K562 (cell line): ENCODE data around the gene KMT2D. TPM values are rescaled to one million over a fixed set of nuclear protein-coding genes. Genes with fewer than 3 reads are reported as not detected.

Experiments used
- ATAC-seq: fragments of 200-7000 bp; cut with Tn5 transposase; 3 replicates; pipeline ENCODE4 v1.9.1; 2020; ENCODE audit warnings: moderate library complexity
- BruUV-seq: library from RNA; stranded (reverse); fragments of 400-500 nt; replicated peaks from 2 replicates; lab custom pipeline; 2021; lab: Mats Ljungman, UMichigan
- CTCF ChIA-PET: fragments of 300-600 bp; formaldehyde crosslinking; extraction: SDS; loops from one replicate; lab custom pipeline; 2021; ENCODE audit warnings: low intra/inter-chr PET ratio; lab: Yijun Ruan, JAX
- POLR2A ChIA-PET: fragments of 300-600, 350-650 bp; sonication (Branson Sonifier 250); formaldehyde crosslinking; extraction: SDS; loops from one replicate; lab custom pipeline; 2021; ENCODE audit warnings: antibody characterized with exemption, inconsistent platforms; lab: Yijun Ruan, JAX
- DNase-seq, 4 experiments: peaks; one replicate each; pipeline versions ENCODE4 v3.0.0 to v3.0.0-alpha.2; 2011 to 2018; ENCODE audit warnings: low spot score in 3 of 4, mixed read lengths in 3 of 4; ENCODE audit errors: extremely low read depth in 1 of 4
- FAIRE-seq: peaks from 2 replicates; lab custom pipeline; 2011; peaks lifted over from hg19 to GRCh38; lab: Jason Lieb, UNC
- H2AFZ ChIP-seq: 2 replicates; pipeline ENCODE4 v1.6.0; 2011; ENCODE audit warnings: low read depth, low read length, control low read depth, inconsistent platforms
- H3K27ac ChIP-seq: fragments of 200-600 bp; 3 replicates; pipeline ENCODE4 v1.8.0; 2011; ENCODE audit warnings: low read depth, mild to moderate bottlenecking, control low read depth, inconsistent platforms, low read length, moderate library complexity, mixed read lengths; ENCODE audit errors: extremely low read depth
- H3K27me3 ChIP-seq, 2 experiments: fragments of 300-600 bp in 1 of 2; 2 replicates in 1 of 2; 3 replicates in 1 of 2; pipeline versions ENCODE4 v1.6.0 to v1.8.0; 2011; ENCODE audit warnings: inconsistent platforms in 2 of 2, low read length in 2 of 2, mild to moderate bottlenecking in 1 of 2, mixed read lengths in 1 of 2, moderate library complexity in 1 of 2; ENCODE audit not compliant: control insufficient read depth in 2 of 2, insufficient read depth in 2 of 2
- H3K36me3 ChIP-seq: fragments of 300-600 bp; 3 replicates; pipeline ENCODE4 v1.8.0; 2011; ENCODE audit warnings: mild to moderate bottlenecking, low read length, inconsistent platforms; ENCODE audit not compliant: control insufficient read depth, insufficient read depth
- H3K4me1 ChIP-seq, 2 experiments: fragments of 200-600 bp in 1 of 2; replicated peaks in 1 of 2; 2 replicates in 1 of 2; 3 replicates in 1 of 2; pipeline versions ENCODE4 v1.5.1 to v1.8.0; 2011; ENCODE audit warnings: inconsistent platforms in 2 of 2, low read length in 2 of 2, mild to moderate bottlenecking in 1 of 2, mixed read lengths in 1 of 2, moderate library complexity in 1 of 2; ENCODE audit not compliant: control insufficient read depth in 2 of 2, insufficient read depth in 2 of 2
- H3K4me2 ChIP-seq: 2 replicates; pipeline ENCODE4 v1.6.1; 2011; ENCODE audit warnings: low read length, control low read depth, inconsistent platforms, mixed read lengths; ENCODE audit not compliant: insufficient read depth
- H3K4me3 ChIP-seq: fragments of 200-600 bp; sonication (generic), shearing (Covaris generic); 2 replicates; pipeline ENCODE4 v1.5.1; 2016; ENCODE audit warnings: control low read depth, inconsistent platforms
- H3K79me2 ChIP-seq: fragments of 200-600 bp; 3 replicates; pipeline ENCODE4 v1.8.0; 2011; ENCODE audit warnings: low read length, inconsistent platforms; ENCODE audit not compliant: control insufficient read depth, insufficient read depth
- H3K9ac ChIP-seq, 2 experiments: 2 replicates each; pipeline versions ENCODE4 v1.6.0 to v1.6.1; 2011; ENCODE audit warnings: low read depth in 2 of 2, low read length in 2 of 2, control low read depth in 1 of 2, inconsistent platforms in 1 of 2, mild to moderate bottlenecking in 1 of 2, mixed read lengths in 1 of 2; ENCODE audit not compliant: insufficient read depth in 1 of 2
- H3K9me1 ChIP-seq: one replicate; pipeline ENCODE4 v1.6.0; 2011; ENCODE audit warnings: inconsistent platforms, mild to moderate bottlenecking, low read length, moderate library complexity; ENCODE audit not compliant: control insufficient read depth, insufficient read depth
- H3K9me3 ChIP-seq: replicated peaks from 2 replicates; pipeline ENCODE4 v1.5.1; 2011; ENCODE audit warnings: low read depth, low read length, inconsistent platforms; ENCODE audit not compliant: control insufficient read depth, insufficient read depth
- H4K20me1 ChIP-seq: replicated peaks from 2 replicates; pipeline ENCODE4 v1.6.1; 2011; ENCODE audit warnings: low read length, inconsistent platforms, mixed read lengths; ENCODE audit not compliant: control insufficient read depth, insufficient read depth
- BACH1 ChIP-seq: fragments of 200-800 bp; sonication (Bioruptor generic); IDR thresholded peaks from 2 replicates; pipeline ENCODE4 v1.6.1; 2016; ENCODE audit warnings: missing genetic modification characterization, missing compliant biosample characterization
- DDX20 ChIP-seq: fragments of 450-650 bp; IDR thresholded peaks from 2 replicates; pipeline ENCODE4 v1.6.1; 2016; ENCODE audit warnings: missing genetic modification characterization, low read depth, mild to moderate bottlenecking, missing compliant biosample characterization, moderate library complexity
- DNMT1 ChIP-seq: fragments of 450-650 bp; IDR thresholded peaks from 2 replicates; pipeline ENCODE4 v1.6.1; 2016; ENCODE audit warnings: antibody characterized with exemption, mild to moderate bottlenecking
- EWSR1 ChIP-seq: fragments of 450-650 bp; IDR thresholded peaks from 2 replicates; pipeline ENCODE4 v1.6.1; 2018; ENCODE audit warnings: borderline replicate concordance, mild to moderate bottlenecking, low read depth, moderate library complexity; ENCODE audit not compliant: partially characterized antibody
- FOXJ3 ChIP-seq: sonication (generic); formaldehyde crosslinking; IDR thresholded peaks from 2 replicates; pipeline ENCODE4 v1.4.0; 2020; ENCODE audit warnings: mild to moderate bottlenecking, missing genetic modification reagents
- GABPB1 ChIP-seq: sonication (generic); formaldehyde crosslinking; IDR thresholded peaks from 2 replicates; pipeline ENCODE4 v1.8.0; 2022; ENCODE audit warnings: mild to moderate bottlenecking, missing genetic modification reagents
- GTF2F1 ChIP-seq: IDR thresholded peaks from 2 replicates; pipeline ENCODE4 v1.6.1; 2011; ENCODE audit warnings: low read depth, low read length, improper control_type of control experiment
- HINFP ChIP-seq: fragments of 450-650 bp; conservative IDR thresholded peaks from 2 replicates; pipeline ENCODE4 v1.6.1; 2016; ENCODE audit warnings: missing genetic modification characterization, low read depth, mild to moderate bottlenecking, control low read depth, missing compliant biosample characterization
- HMGXB4 ChIP-seq: sonication (generic); formaldehyde crosslinking; IDR thresholded peaks from 2 replicates; pipeline ENCODE4 v1.8.1; 2023; ENCODE audit warnings: mild to moderate bottlenecking, missing genetic modification reagents
- NCOA4 ChIP-seq: fragments of 450-650 bp; IDR thresholded peaks from 2 replicates; pipeline ENCODE4 v1.6.1; 2018; ENCODE audit warnings: mild to moderate bottlenecking; ENCODE audit not compliant: partially characterized antibody
- NR1H2 ChIP-seq: sonication (generic); formaldehyde crosslinking; IDR thresholded peaks from 2 replicates; pipeline ENCODE4 v1.4.0; 2020; ENCODE audit warnings: mild to moderate bottlenecking, missing genetic modification reagents
- OTX1 ChIP-seq: fragments of 450-650 bp; formaldehyde crosslinking; IDR thresholded peaks from 2 replicates; pipeline ENCODE4 v1.4.0; 2022; ENCODE audit warnings: mild to moderate bottlenecking
- RBM15 ChIP-seq: fragments of 200-400 bp; formaldehyde crosslinking; IDR thresholded peaks from 2 replicates; pipeline ENCODE4 v1.6.1; 2018; ENCODE audit warnings: mild to moderate bottlenecking, low read length, moderate library complexity; ENCODE audit not compliant: insufficient read depth
- SOX6 ChIP-seq: fragments of 450-650 bp; IDR thresholded peaks from 2 replicates; pipeline ENCODE4 v1.6.1; 2014; ENCODE audit warnings: mild to moderate bottlenecking
- TAF15 ChIP-seq: fragments of 200-400 bp; formaldehyde crosslinking; IDR thresholded peaks from 2 replicates; pipeline ENCODE4 v1.6.1; 2017; ENCODE audit warnings: mild to moderate bottlenecking, low read depth, low read length, moderate library complexity
- ZNF143 ChIP-seq: sonication (generic); formaldehyde crosslinking; IDR thresholded peaks from 2 replicates; pipeline ENCODE4 v1.9.0; 2022; ENCODE audit warnings: mild to moderate bottlenecking, missing genetic modification reagents
- ZNF354B ChIP-seq: fragments of 250-450 bp; sonication (Bioruptor Pico); IDR thresholded peaks from 2 replicates; pipeline ENCODE4 v1.4.0; 2020
- ZNF740 ChIP-seq, 3 experiments: fragments of 200-800 bp in 1 of 3; sonication (Bioruptor generic) in 1 of 3; sonication (generic) in 1 of 3; formaldehyde crosslinking in 1 of 3; IDR thresholded peaks; 2 replicates each; pipeline versions ENCODE4 v1.6.1 to v1.8.0; 2016 to 2022; ENCODE audit warnings: mild to moderate bottlenecking in 2 of 3, missing compliant biosample characterization in 2 of 3, missing genetic modification characterization in 2 of 3, missing genetic modification reagents in 1 of 3
- WGBS: fragments of 100-300 bp; shearing (Covaris generic); methylation state at CpG from one replicate; pipeline ENCODE4 v1.1.6; 2016; ENCODE audit warnings: low coverage, mixed read lengths; ENCODE audit not compliant: insufficient coverage; ENCODE audit errors: missing lambda C conversion rate; 5-methylcytosine and 5-hydroxymethylcytosine counted together
- in situ Hi-C: fragments of 300-500 bp; cut with MboI; formaldehyde crosslinking; loops from 4 replicates; pipeline ENCODE4 v1.15.0; 2018; ENCODE audit warnings: inconsistent platforms, mixed read lengths
- intact Hi-C: fragments of 100-400 bp; cut with micrococcal nuclease; formaldehyde crosslinking; loops from 2 replicates; pipeline ENCODE4 v1.14.2; 2022
- polyA plus RNA-seq, 8 experiments: library from polyadenylated mRNA; depleted of rRNA in 4 of 8; stranded (reverse) in 5 of 8; unstranded in 3 of 8; fragments of >200 nt; fragmentation: Nextera tagmentation in 2 of 8; fragmentation: Illumina TruSeq in 1 of 8; extraction: Ambion mirVana in 2 of 8; extraction: Trizol in 1 of 8; gene quantifications; 2 replicates each; pipeline versions ENCODE4 v1.2.1 to v1.2.3, GENCODE V29; 2011 to 2014; ENCODE audit warnings: inconsistent platforms in 1 of 8, missing spikeins in 1 of 8
- total RNA-seq, 7 experiments: library from RNA; depleted of rRNA in 6 of 7; stranded (reverse); fragments of >200 nt in 6 of 7; fragmentation: Illumina TruSeq in 2 of 7; extraction: Trizol in 2 of 7; gene quantifications; 2 replicates each; pipeline versions ENCODE4 v1.2.1 to v1.2.3, GENCODE V29; 2011 to 2021; ENCODE audit warnings: low replicate concordance in 1 of 7

KMT2D gene
- total and polyA plus RNA-seq, 9 of the 15 experiments (the other 6 are each of a cell fraction or from before 2014, with no cell fraction given) = 0.22 to 93.7 (median 13.7) TPM

- H3K9ac ChIP-seq = peak overlapping the region; percentile 65 to 85
- intact Hi-C loops = loop anchor here (1.0 kb wide), 1 partner anchor 93 kb away; the partner anchor contains the start of gene DDN
- ChIA-PET POLR2A (interaction anchor here (0.5 to 6.6 kb wide), 22 partner anchors 8 to 230 kb away, joined by 3 to 103 read pairs (median 4); partner anchors contain the start of genes LMBR1L, PRKAG1, RHEBL1 and RND1), CTCF (interaction anchor here (0.7 to 1.8 kb wide), 5 partner anchors 28 to 141 kb away, joined by 3 to 15 read pairs (median 4); no protein-coding TSS in a partner anchor)
- no peaks in the 10 kb centered on the region for H3K27me3 ChIP-seq
- peaks cover 9% of the 10 kb centered on the region; the same call in 1 of the 3 replicates for H3K36me3 ChIP-seq
- peaks cover 2% of the 10 kb centered on the region for H3K9me1 ChIP-seq
- ATAC-seq (peak; percentile 73), FAIRE-seq (peak; percentile 95), DNase-seq (peak; percentile 93 to 98 (median 93))
- H3K27ac ChIP-seq = peak overlapping the region; percentile 91
- BruUV-seq = no TSS peak
- peak overlapping the region; percentile 92 for H2AFZ ChIP-seq
- peak overlapping the region; percentile 81 for H3K4me2 ChIP-seq
- H3K4me1 ChIP-seq = peaks cover 73 to 74% of the 10 kb centered on the region in 2 experiments
- H3K9me3 ChIP-seq = no peaks in the 10 kb centered on the region
- in situ Hi-C loops = no loop called here
- peak overlapping the region; percentile 26 for H3K4me3 ChIP-seq
- no peaks in the 10 kb centered on the region for H4K20me1 ChIP-seq
- WGBS = 0% methylated on average over 32 of the region's 32 CpGs
- peaks cover 12% of the 10 kb centered on the region; the same call in 1 of the 3 replicates for H3K79me2 ChIP-seq
- TF ChIP-seq HMGXB4 = no peak; the same call in 1 of the 2 replicates
- no peak for TF ChIP-seq OTX1 (CRISPR knock-in tag)
- TF ChIP-seq NCOA4 = no peak
- TF ChIP-seq GTF2F1 = no peak
- TF ChIP-seq TAF15 = no peak
- TF ChIP-seq ZNF354B = no peak
- TF ChIP-seq NR1H2 (CRISPR knock-in tag) = no peak
- no peak for TF ChIP-seq HINFP (tag)
- no peak for TF ChIP-seq BACH1 (tag)
- no peak for TF ChIP-seq RBM15
- TF ChIP-seq ZNF740 (CRISPR knock-in tag; IDR thresholded peaks at IDR 0.05) = no peak
- TF ChIP-seq ZNF740 (tag; IDR thresholded peaks at IDR 0.05) = no peak
- peak; percentile 87 for TF ChIP-seq GABPB1 (CRISPR knock-in tag)
- no peak for TF ChIP-seq DDX20
- peak; percentile 92 for TF ChIP-seq SOX6
- TF ChIP-seq EWSR1 = no peak
- no peak for TF ChIP-seq FOXJ3 (CRISPR knock-in tag)
- no peak for TF ChIP-seq ZNF143 (CRISPR knock-in tag)
- no peak for TF ChIP-seq DNMT1
Measured at GRCh38 chr12:49092086-49092815, 31.7 kb upstream of the KMT2D start.
